ENCODE results near the gene GALNT13.

GALNT13 gene

GRCh38 chr2:154350911-154351310 lies 479.2 kb downstream of the GALNT13 start:
- H3K9me3 ChIP-seq (ENCODE audit: control insufficient read depth, low read length) = no peaks in the 10 kb centered on the region
- no peak for TF ChIP-seq CTCF (IDR thresholded peaks at IDR 0.05)
- no peaks in the 10 kb centered on the region for H3K27me3 ChIP-seq (ENCODE audit: control insufficient read depth, insufficient read depth, low read length)
- no peaks in the 10 kb centered on the region for H3K79me2 ChIP-seq
- H3K4me1 ChIP-seq = no peaks in the 10 kb centered on the region
- H3K27ac ChIP-seq = no peak overlapping the region
- H3K9ac ChIP-seq = no peak overlapping the region
- no peaks in the 10 kb centered on the region for H3K36me3 ChIP-seq (ENCODE audit: control insufficient read depth, insufficient read depth, low read length)
- no peak overlapping the region for H3K4me3 ChIP-seq (ENCODE audit: low read depth, low read length)
- H3K4me2 ChIP-seq (ENCODE audit: low read length) = no peak overlapping the region
- H2AFZ ChIP-seq = no peak overlapping the region

GRCh38 chr2:154361276-154361675 lies 489.6 kb downstream of the GALNT13 start:
- Histone ChIP-seq H3K4me3 (ENCODE audit: low read depth, low read length) (no peak overlapping the region), H3K36me3 (ENCODE audit: control insufficient read depth, insufficient read depth, low read length) (no peaks in the 10 kb centered on the region), H3K27me3 (ENCODE audit: control insufficient read depth, insufficient read depth, low read length) (no peaks in the 10 kb centered on the region), H3K9ac (no peak overlapping the region), H2AFZ (no peak overlapping the region), H3K27ac (no peak overlapping the region), H3K9me3 (ENCODE audit: control insufficient read depth, low read length) (no peaks in the 10 kb centered on the region), H3K4me2 (ENCODE audit: low read length) (no peak overlapping the region), H3K4me1 (no peaks in the 10 kb centered on the region), H3K79me2 (no peaks in the 10 kb centered on the region)
- no peak for TF ChIP-seq CTCF (IDR thresholded peaks at IDR 0.05)

- no peak for TF ChIP-seq CTCF (IDR thresholded peaks at IDR 0.05)
- no peak overlapping the region for H3K27ac ChIP-seq
- H3K9ac ChIP-seq = no peak overlapping the region
- no peaks in the 10 kb centered on the region for H3K9me3 ChIP-seq (ENCODE audit: control insufficient read depth, low read length)
- no peaks in the 10 kb centered on the region for H3K4me1 ChIP-seq
- H3K27me3 ChIP-seq (ENCODE audit: control insufficient read depth, insufficient read depth, low read length) = no peaks in the 10 kb centered on the region
- H3K4me3 ChIP-seq (ENCODE audit: low read depth, low read length) = no peak overlapping the region
- H2AFZ ChIP-seq = no peak overlapping the region
- no peak overlapping the region for H3K4me2 ChIP-seq (ENCODE audit: low read length)
- no peaks in the 10 kb centered on the region for H3K36me3 ChIP-seq (ENCODE audit: control insufficient read depth, insufficient read depth, low read length)
- H3K79me2 ChIP-seq = no peaks in the 10 kb centered on the region
Observed at GRCh38 chr2:154368153-154368552, 496.4 kb downstream of the GALNT13 start.

GRCh38 chr2:154370873-154371272 lies 499.2 kb downstream of the GALNT13 start:
- Histone ChIP-seq H3K36me3 (ENCODE audit: control insufficient read depth, insufficient read depth, low read length) (no peaks in the 10 kb centered on the region), H3K4me1 (no peaks in the 10 kb centered on the region), H3K4me3 (ENCODE audit: low read depth, low read length) (no peak overlapping the region), H3K9ac (no peak overlapping the region), H3K27ac (no peak overlapping the region), H3K9me3 (ENCODE audit: control insufficient read depth, low read length) (no peaks in the 10 kb centered on the region), H3K4me2 (ENCODE audit: low read length) (no peak overlapping the region), H3K79me2 (no peaks in the 10 kb centered on the region), H3K27me3 (ENCODE audit: control insufficient read depth, insufficient read depth, low read length) (no peaks in the 10 kb centered on the region), H2AFZ (no peak overlapping the region)
- TF ChIP-seq CTCF (IDR thresholded peaks at IDR 0.05) = no peak

GRCh38 chr2:154374416-154374815 lies 502.7 kb downstream of the GALNT13 start:
- Histone ChIP-seq H3K27ac (no peak overlapping the region), H2AFZ (no peak overlapping the region), H3K4me1 (no peaks in the 10 kb centered on the region), H3K27me3 (ENCODE audit: control insufficient read depth, insufficient read depth, low read length) (no peaks in the 10 kb centered on the region), H3K36me3 (ENCODE audit: control insufficient read depth, insufficient read depth, low read length) (no peaks in the 10 kb centered on the region), H3K79me2 (no peaks in the 10 kb centered on the region), H3K4me3 (ENCODE audit: low read depth, low read length) (no peak overlapping the region), H3K9me3 (ENCODE audit: control insufficient read depth, low read length) (no peaks in the 10 kb centered on the region), H3K9ac (no peak overlapping the region), H3K4me2 (ENCODE audit: low read length) (no peak overlapping the region)
- no peak for TF ChIP-seq CTCF (IDR thresholded peaks at IDR 0.05)

Measured in parathyroid adenoma (tissue), 2 donors.